H1 (cell line): Measurements from ENCODE around the gene CMTM3. TPM values are rescaled to one million over a fixed set of nuclear protein-coding genes. Genes with fewer than 3 reads are reported as not detected.
A peak's percentile ranks its signal among the peaks of the same experiment; 100 is the strongest.

Experiments
- ATF2 ChIP-seq: IDR thresholded peaks from 2 replicates; pipeline ENCODE4 v1.6.1; 2012; ENCODE audit warnings: low read length, inconsistent platforms
- CTCF ChIP-seq, 3 experiments: IDR thresholded peaks; 1 replicate in 2 of 3; 2 replicates in 1 of 3; pipeline versions ENCODE4 v1.5.1 to v1.6.1; 2011; ENCODE audit warnings: low read length in 3 of 3, mild to moderate bottlenecking in 3 of 3, inconsistent platforms in 2 of 3, low read depth in 1 of 3, moderate library complexity in 1 of 3; ENCODE audit not compliant: insufficient read depth in 1 of 3; ENCODE audit errors: control extremely low read depth in 1 of 3
- E2F6 ChIP-seq: IDR thresholded peaks from 2 replicates; pipeline ENCODE4 v1.6.1; 2012; ENCODE audit warnings: inconsistent platforms
- EGR1 ChIP-seq: IDR thresholded peaks from 2 replicates; pipeline ENCODE4 v1.6.1; 2011; ENCODE audit warnings: low read depth, low read length, borderline replicate concordance
- GABPA ChIP-seq: IDR thresholded peaks from 2 replicates; pipeline ENCODE4 v1.6.1; 2011; ENCODE audit warnings: mild to moderate bottlenecking, low read length, moderate library complexity, borderline replicate concordance; ENCODE audit not compliant: insufficient read depth
- JUND ChIP-seq: IDR thresholded peaks from 2 replicates; pipeline ENCODE4 v1.6.1; 2011; ENCODE audit warnings: mild to moderate bottlenecking, improper control_type of control experiment, low read length
- KDM4A ChIP-seq: IDR thresholded peaks from one replicate; pipeline ENCODE4 v1.7.1; 2012; ENCODE audit warnings: low read depth, mild to moderate bottlenecking, moderate library complexity, low read length, inconsistent platforms; ENCODE audit not compliant: severe bottlenecking
- PHF8 ChIP-seq: fragments of 200-600 bp; sonication (generic); conservative IDR thresholded peaks from 2 replicates; pipeline ENCODE4 v1.7.1; 2012; ENCODE audit warnings: low read depth, mild to moderate bottlenecking, inconsistent platforms, low read length, moderate library complexity
- SP2 ChIP-seq: IDR thresholded peaks from 2 replicates; pipeline ENCODE4 v1.6.1; 2012; ENCODE audit warnings: mild to moderate bottlenecking, low read length, inconsistent platforms
- ZNF274 ChIP-seq: IDR thresholded peaks from 2 replicates; pipeline ENCODE4 v1.7.0; 2012; ENCODE audit warnings: low read length, borderline replicate concordance; ENCODE audit errors: extremely low read depth
- polyA plus RNA-seq, 7 experiments: library from polyadenylated mRNA; depleted of rRNA in 3 of 7; stranded (reverse) in 5 of 7; unstranded in 2 of 7; fragments of >200 nt in 5 of 7; fragments of 200-250 nt in 2 of 7; gene quantifications; 1 replicate in 5 of 7; 2 replicates in 1 of 7; 4 replicates in 1 of 7; pipeline versions ENCODE4 v1.2.1 to v1.2.3, GENCODE V29; 2011 to 2013; ENCODE audit warnings: missing spikeins in 2 of 7, mixed read lengths in 2 of 7
- total RNA-seq: library from RNA; stranded (reverse); fragmentation: NEBNext Ultra II Directional; extraction: Animal tissue kit (Norgen Biotek cat#: 25700); gene quantifications from 2 replicates; pipeline ENCODE4 v1.2.1, GENCODE V29; 2021

CMTM3 gene
- total and polyA plus RNA-seq, 2 of the 8 experiments (the other 6 are each of a cell fraction or from before 2014, with no cell fraction given): 24.7 to 24.8 TPM

GRCh38 chr16:66588981-66589713 is 15.4 kb upstream of the CMTM3 start (continued):
- TF ChIP-seq CTCF (IDR thresholded peaks at IDR 0.05; ENCODE audit: control extremely low read depth in 1 of 3, insufficient read depth in 1 of 3, low read depth in 1 of 3, low read length in 3 of 3) (peak; percentile 89 to 99 (median 94)), PHF8 (no peak), ZNF274 (no peak), EGR1 (no peak), GABPA (no peak), SP2 (no peak), JUND (0 out of 2 replicates have a peak, but pooled peaks have one; percentile 16), E2F6 (peak; percentile 71), ATF2 (no peak), KDM4A (no peak)
